Omental fat pad (tissue), 4 donors: Measurements from ENCODE around the gene PAAF1. TPM values are rescaled to one million over a fixed set of nuclear protein-coding genes. Genes with fewer than 3 reads are reported as not detected.

Experiments
- ATAC-seq: fragments of 150-250 bp; one replicate; pipeline ENCODE4 v1.9.1; 2016; ENCODE audit warnings: mild to moderate bottlenecking, moderate library complexity; ENCODE audit not compliant: low FRiP score
- DNase-seq: peaks from one replicate; pipeline ENCODE4 v3.0.0-alpha.2; 2019; ENCODE audit warnings: low spot score
- CTCF ChIP-seq, 3 donors: fragments of 450-650 bp; IDR thresholded peaks; one replicate each; pipeline ENCODE4 v1.5.1; 2016 to 2017; ENCODE audit warnings: antibody characterized with exemption in 3 of 3, mild to moderate bottlenecking in 3 of 3, moderate library complexity in 2 of 3
- total RNA-seq, 4 donors: library from RNA; depleted of rRNA; stranded (reverse); fragments of >200 nt; gene quantifications; one replicate each; pipeline ENCODE4 v1.1.0, GENCODE V29; 2016

The PAAF1 gene
- total RNA-seq, 4 donors from 2014 or later, result 7.1 to 11.4 (median 9.7) TPM

GRCh38 chr11:73976451-73977151, 99.8 kb downstream of the PAAF1 start:
- no peak for DNase-seq
- TF ChIP-seq CTCF (IDR thresholded peaks at IDR 0.05), result no peak
- ATAC-seq, result no peak

- no peak for ATAC-seq
- no peak for DNase-seq
Observed at GRCh38 chr11:73977856-73978519, 101.2 kb downstream of the PAAF1 start.

GRCh38 chr11:73978576-73979086, 101.8 kb downstream of the PAAF1 start:
- DNase-seq (no peak), ATAC-seq (no peak)
- TF ChIP-seq CTCF (IDR thresholded peaks at IDR 0.05), result no peak

More at GRCh38 chr11:73977856-73978519, 101.2 kb downstream of the PAAF1 start:
- TF ChIP-seq CTCF (IDR thresholded peaks at IDR 0.05), result no peak

GRCh38 chr11:73980001-73980961, 103.5 kb downstream of the PAAF1 start:
- ATAC-seq, result no peak
- no peak for TF ChIP-seq CTCF (IDR thresholded peaks at IDR 0.05)
- DNase-seq, result no peak

Other genes starting within 250 kb of the PAAF1 start
- gene PLEKHB1, start 230.4 kb upstream of the PAAF1 start, total RNA-seq, result 1 to 10 TPM; 1.1 to 8.2 (median 4.2) TPM
- gene RAB6A, start 115.9 kb upstream of the PAAF1 start, total RNA-seq, result 100 to 1,000 TPM; 107 to 145 (median 118) TPM
- gene MRPL48, start 89.1 kb upstream of the PAAF1 start, total RNA-seq, result 10 to 100 TPM; 10.7 to 19.8 (median 12.3) TPM
- gene COA4, start 153 bp upstream of the PAAF1 start, total RNA-seq, result 10 to 100 TPM; 51.9 to 92.0 (median 75.7) TPM
- not detected for gene DNAJB13, start 74.0 kb downstream of the PAAF1 start, total RNA-seq
- gene UCP2, start 105.8 kb downstream of the PAAF1 start, total RNA-seq, result 100 to 1,000 TPM in 3 of 4 donors, 10 to 100 TPM in 1; 58.9 to 163 (median 131) TPM
- gene UCP3, start 132.1 kb downstream of the PAAF1 start, total RNA-seq, result 1 to 10 TPM in 2 of 4 donors, under 1 TPM in 2; 0.74 to 2.8 (median 1.2) TPM